Trophoblast cell (in vitro differentiated cells and primary cell): Measurements from ENCODE around the gene BAIAP3.

Experiments
- DNase-seq, 2 donors: peaks; one replicate each; pipeline ENCODE4 v3.0.0-alpha.2; 2016
- H2AFZ ChIP-seq: 2 replicates; pipeline ENCODE4 v1.6.1; 2013; ENCODE audit warnings: low read length, moderate library complexity, mild to moderate bottlenecking; ENCODE audit not compliant: insufficient read depth, poor library complexity
- H2AK5ac ChIP-seq: 2 replicates; pipeline ENCODE4 v1.6.1; 2013; ENCODE audit warnings: mild to moderate bottlenecking, low read length
- H2BK120ac ChIP-seq: 2 replicates; pipeline ENCODE4 v1.6.1; 2013; ENCODE audit warnings: low read length, mild to moderate bottlenecking, moderate library complexity; ENCODE audit not compliant: insufficient read depth, poor library complexity
- H2BK12ac ChIP-seq: 2 replicates; pipeline ENCODE4 v1.6.1; 2013; ENCODE audit warnings: mild to moderate bottlenecking, low read length, moderate library complexity
- H2BK5ac ChIP-seq: 2 replicates; pipeline ENCODE4 v1.6.1; 2013; ENCODE audit warnings: low read length, low read depth, moderate library complexity, mild to moderate bottlenecking; ENCODE audit not compliant: poor library complexity
- H3K14ac ChIP-seq: 2 replicates; pipeline ENCODE4 v1.6.1; 2013; ENCODE audit warnings: mild to moderate bottlenecking, low read length
- H3K18ac ChIP-seq: 2 replicates; pipeline ENCODE4 v1.6.1; 2013; ENCODE audit warnings: mild to moderate bottlenecking, low read length
- H3K23ac ChIP-seq: 2 replicates; pipeline ENCODE4 v1.6.1; 2013; ENCODE audit warnings: low read length
- H3K27ac ChIP-seq: 2 replicates; pipeline ENCODE4 v1.5.1; 2013; ENCODE audit warnings: low read depth, mild to moderate bottlenecking, inconsistent platforms, low read length, moderate library complexity
- H3K27me3 ChIP-seq: 2 replicates; pipeline ENCODE4 v1.6.1; 2013; ENCODE audit warnings: inconsistent platforms, mild to moderate bottlenecking, low read length, moderate library complexity; ENCODE audit not compliant: insufficient read depth
- H3K36me3 ChIP-seq, 2 experiments: 1 replicate in 1 of 2; 2 replicates in 1 of 2; pipeline ENCODE4 v1.6.1; 2013; ENCODE audit warnings: low read length in 2 of 2, mild to moderate bottlenecking in 2 of 2, moderate library complexity in 1 of 2; ENCODE audit not compliant: insufficient read depth in 2 of 2, control insufficient read depth in 1 of 2
- H3K4ac ChIP-seq: 2 replicates; pipeline ENCODE4 v1.6.1; 2013; ENCODE audit warnings: low read depth, mild to moderate bottlenecking, low read length, moderate library complexity
- H3K4me1 ChIP-seq, 2 experiments: 1 replicate in 1 of 2; 2 replicates in 1 of 2; pipeline ENCODE4 v1.6.1; 2013; ENCODE audit warnings: low read length in 2 of 2, mild to moderate bottlenecking in 2 of 2, moderate library complexity in 1 of 2; ENCODE audit not compliant: insufficient read depth in 2 of 2, control insufficient read depth in 1 of 2
- H3K4me2 ChIP-seq: 2 replicates; pipeline ENCODE4 v1.6.1; 2013; ENCODE audit warnings: inconsistent platforms, mild to moderate bottlenecking, low read length, moderate library complexity
- H3K4me3 ChIP-seq: 2 replicates; pipeline ENCODE4 v1.5.1; 2013; ENCODE audit warnings: mild to moderate bottlenecking, low read depth, low read length, inconsistent platforms
- H3K79me1 ChIP-seq: one replicate; pipeline ENCODE4 v1.6.1; 2013; ENCODE audit warnings: low read length
- H3K79me2 ChIP-seq: 2 replicates; pipeline ENCODE4 v1.6.1; 2013; ENCODE audit warnings: low read length, mild to moderate bottlenecking; ENCODE audit not compliant: control insufficient read depth, insufficient read depth, poor library complexity
- H3K9ac ChIP-seq: 2 replicates; pipeline ENCODE4 v1.6.1; 2013; ENCODE audit warnings: mild to moderate bottlenecking, low read length
- H3K9me3 ChIP-seq: 2 replicates; pipeline ENCODE4 v1.6.1; 2013; ENCODE audit warnings: low read depth, mild to moderate bottlenecking, control low read depth, inconsistent platforms, low read length; ENCODE audit not compliant: insufficient read depth
- H4K12ac ChIP-seq: 2 replicates; pipeline ENCODE4 v1.6.1; 2013; ENCODE audit warnings: low read depth, mild to moderate bottlenecking, low read length, moderate library complexity
- H4K8ac ChIP-seq: 2 replicates; pipeline ENCODE4 v1.6.1; 2013; ENCODE audit warnings: low read depth, mild to moderate bottlenecking, low read length, moderate library complexity
- H4K91ac ChIP-seq: one replicate; pipeline ENCODE4 v1.6.1; 2013; ENCODE audit warnings: low read depth, mild to moderate bottlenecking, low read length, moderate library complexity
- WGBS: extraction: QIAGEN DNeasy Blood & Tissue Kit; methylation state at CpG from one replicate; pipeline ENCODE4 v1.1.7; 2013; ENCODE audit warnings: missing lambda C conversion rate; ENCODE audit not compliant: insufficient read length, insufficient coverage; ENCODE audit errors: extremely low coverage; 5-methylcytosine and 5-hydroxymethylcytosine counted together

The BAIAP3 gene

DNA sequence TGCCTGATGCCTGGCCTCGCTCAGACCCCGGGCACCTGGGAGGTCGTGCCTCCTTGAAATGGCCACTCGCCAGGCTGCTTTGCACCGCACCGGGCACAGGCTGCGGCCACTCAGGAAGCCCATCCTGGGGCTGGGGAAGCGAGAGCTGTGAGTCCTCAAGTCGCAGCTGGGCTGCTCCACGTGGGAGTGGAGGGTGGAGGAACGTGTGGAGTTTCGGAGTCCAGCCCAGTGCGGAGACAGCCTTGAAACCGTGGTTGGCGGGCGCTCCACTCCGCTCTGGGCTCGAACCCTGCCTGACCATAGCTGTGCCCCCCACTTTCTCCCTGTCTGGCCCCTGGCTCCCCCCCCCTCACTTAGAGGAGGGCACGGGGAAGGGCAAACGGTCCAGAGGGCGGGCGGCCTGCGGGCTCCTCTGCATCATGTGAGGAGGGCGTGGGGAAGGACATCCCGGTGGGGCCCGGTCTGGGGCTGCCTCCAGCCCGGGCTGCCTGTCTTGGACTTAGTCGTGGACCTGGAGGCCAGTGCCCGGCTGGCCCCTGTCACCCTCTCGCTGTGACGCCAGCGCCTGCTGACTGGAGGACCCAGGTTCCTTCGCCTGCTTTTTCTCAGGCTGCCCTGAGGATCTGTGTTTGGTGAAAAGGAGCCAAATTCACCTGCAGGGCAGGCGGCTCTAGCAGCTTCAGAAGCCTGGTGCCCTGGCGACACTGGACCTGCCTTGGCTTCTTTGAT, 21.5 kb upstream of the BAIAP3 start:
- peaks cover 11 to 13% of the 10 kb centered on the region in 2 experiments for H3K4me1 ChIP-seq
- no peak overlapping the region for H4K8ac ChIP-seq
- no peak overlapping the region for H4K91ac ChIP-seq
- H3K79me2 ChIP-seq, result peaks cover 46% of the 10 kb centered on the region
- no peak overlapping the region for H3K4me3 ChIP-seq
- no peak overlapping the region for H2AK5ac ChIP-seq
- no peak overlapping the region for H3K27ac ChIP-seq
- H3K14ac ChIP-seq, result no peak overlapping the region
- peaks cover 6% of the 10 kb centered on the region for H3K79me1 ChIP-seq
- no peak overlapping the region for H3K23ac ChIP-seq
- H2BK12ac ChIP-seq, result no peak overlapping the region
- H3K27me3 ChIP-seq, result no peaks in the 10 kb centered on the region
- no peak overlapping the region for H2BK120ac ChIP-seq
- no peak overlapping the region for H2AFZ ChIP-seq
- no CpG with 5 or more reads among the region's 35 CpGs for WGBS
- peaks cover 46 to 50% of the 10 kb centered on the region in 2 experiments for H3K36me3 ChIP-seq
- H4K12ac ChIP-seq, result no peak overlapping the region
- no peaks in the 10 kb centered on the region for H3K9me3 ChIP-seq
- peak overlapping the region; percentile 96 for H3K4ac ChIP-seq
- H3K9ac ChIP-seq, result peak overlapping the region; percentile 55
- peak overlapping the region; percentile 85 for H3K4me2 ChIP-seq
- no peak overlapping the region for H2BK5ac ChIP-seq
- H3K18ac ChIP-seq, result no peak overlapping the region
- DNase-seq, result no peak

DNA sequence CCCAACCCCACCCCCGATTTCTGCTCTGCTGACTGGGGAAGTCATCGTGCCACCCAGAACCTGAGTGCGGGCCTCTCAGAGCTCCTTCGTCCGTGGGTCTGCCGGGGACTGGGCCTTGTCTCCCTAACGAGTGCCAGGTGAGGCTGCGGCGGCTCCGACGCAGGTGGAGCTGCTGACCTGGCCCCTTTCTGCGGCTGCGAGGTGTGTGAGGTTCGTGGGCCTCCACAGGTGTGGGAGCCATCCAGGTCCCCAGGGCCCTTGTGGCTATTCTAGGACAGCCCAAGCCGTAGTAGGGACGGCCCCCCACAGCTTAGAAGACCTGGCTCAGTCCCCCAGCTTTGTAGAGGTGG, 21.0 kb upstream of the BAIAP3 start:
- H3K9ac ChIP-seq, result peak overlapping the region; percentile 17
- H3K9me3 ChIP-seq, result no peaks in the 10 kb centered on the region
- H4K91ac ChIP-seq, result no peak overlapping the region
- H3K4me3 ChIP-seq, result no peak overlapping the region
- no peak overlapping the region for H4K8ac ChIP-seq
- H3K79me1 ChIP-seq, result peaks cover 6% of the 10 kb centered on the region
- no peak for DNase-seq
- H3K36me3 ChIP-seq, result peaks cover 49 to 54% of the 10 kb centered on the region in 2 experiments
- H2BK120ac ChIP-seq, result no peak overlapping the region
- no peak overlapping the region for H3K14ac ChIP-seq
- H3K4ac ChIP-seq, result peak overlapping the region; percentile 96
- H2AK5ac ChIP-seq, result no peak overlapping the region
- no peak overlapping the region for H3K18ac ChIP-seq
- H2BK5ac ChIP-seq, result no peak overlapping the region
- no CpG with 5 or more reads among the region's 16 CpGs for WGBS
- no peak overlapping the region for H4K12ac ChIP-seq
- H2BK12ac ChIP-seq, result no peak overlapping the region
- H3K79me2 ChIP-seq, result peaks cover 46% of the 10 kb centered on the region
- no peaks in the 10 kb centered on the region for H3K27me3 ChIP-seq
- no peak overlapping the region for H2AFZ ChIP-seq
- no peak overlapping the region for H3K27ac ChIP-seq
- peaks cover 11 to 13% of the 10 kb centered on the region in 2 experiments for H3K4me1 ChIP-seq
- no peak overlapping the region for H3K4me2 ChIP-seq
- H3K23ac ChIP-seq, result no peak overlapping the region

DNA sequence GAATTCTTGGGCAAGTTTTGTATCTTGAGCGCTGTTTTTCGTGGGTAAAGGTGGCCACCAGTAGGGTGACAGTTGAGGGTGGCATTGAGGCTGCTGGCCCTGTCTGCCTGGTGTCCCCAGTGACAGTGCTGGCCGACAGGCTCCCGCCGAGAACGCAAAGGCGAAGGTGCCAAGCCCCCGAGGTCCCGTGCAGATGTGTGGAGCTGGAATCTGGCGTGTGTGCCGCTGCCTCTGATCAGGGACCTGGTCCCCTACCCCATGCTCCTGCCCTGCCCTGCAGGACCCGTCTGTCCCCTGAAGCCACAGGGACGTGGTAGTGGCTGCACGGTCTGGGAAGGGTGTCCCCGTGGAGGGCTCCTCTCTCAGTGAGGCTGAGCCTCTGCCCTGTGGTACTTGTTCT, 20.5 kb upstream of the BAIAP3 start:
- WGBS, result no CpG with 5 or more reads among the region's 15 CpGs

DNA sequence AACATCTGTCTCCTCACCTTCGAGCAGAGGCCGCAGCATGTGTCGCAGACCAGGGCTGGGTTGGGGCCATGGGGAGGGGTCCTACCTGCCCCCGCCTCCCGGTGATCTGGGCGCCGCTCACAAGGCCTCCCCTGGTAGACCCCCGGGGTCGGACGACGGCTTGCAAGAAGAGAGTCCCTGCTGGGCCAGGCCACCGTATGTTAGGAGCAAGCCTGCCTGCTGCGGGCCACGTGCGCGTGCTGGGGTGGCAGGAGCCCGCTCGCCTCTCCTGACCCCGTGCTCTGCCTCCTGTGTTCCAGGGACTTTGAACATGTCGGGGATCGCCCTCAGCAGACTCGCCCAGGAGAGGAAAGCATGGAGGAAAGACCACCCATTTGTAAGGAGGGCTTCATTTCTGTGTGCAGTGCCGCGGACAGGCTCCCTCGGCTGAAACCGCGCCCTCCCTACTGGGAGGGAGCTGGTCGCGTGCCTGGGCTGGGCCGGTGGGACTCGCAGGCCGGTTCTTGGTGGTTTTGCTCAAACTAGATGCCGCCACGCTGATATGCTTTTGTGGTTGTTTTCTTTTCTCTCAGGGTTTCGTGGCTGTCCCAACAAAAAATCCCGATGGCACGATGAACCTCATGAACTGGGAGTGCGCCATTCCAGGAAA, 19.6 kb upstream of the BAIAP3 start:
- no CpG with 5 or more reads among the region's 38 CpGs for WGBS
- Histone ChIP-seq H3K27ac (no peak overlapping the region), H2AK5ac (no peak overlapping the region), H3K9ac (no peak overlapping the region), H2BK12ac (no peak overlapping the region), H3K36me3 (peaks cover 63 to 68% of the 10 kb centered on the region in 2 experiments), H2BK120ac (no peak overlapping the region), H3K9me3 (no peaks in the 10 kb centered on the region), H3K27me3 (no peaks in the 10 kb centered on the region), H3K4ac (peak overlapping the region; percentile 86), H3K79me1 (peaks cover 3% of the 10 kb centered on the region), H3K4me1 (peaks cover 11 to 13% of the 10 kb centered on the region in 2 experiments), H3K23ac (no peak overlapping the region), H2AFZ (no peak overlapping the region), H4K8ac (no peak overlapping the region), H3K14ac (no peak overlapping the region), H4K91ac (no peak overlapping the region), H4K12ac (no peak overlapping the region), H3K4me3 (no peak overlapping the region), H3K4me2 (no peak overlapping the region), H2BK5ac (no peak overlapping the region), H3K79me2 (peaks cover 44% of the 10 kb centered on the region), H3K18ac (no peak overlapping the region)
- no peak for DNase-seq

More for the DNA sequence above, 20.5 kb upstream of the BAIAP3 start:
- no peak overlapping the region for H3K18ac ChIP-seq
- H3K27me3 ChIP-seq, result no peaks in the 10 kb centered on the region
- H3K14ac ChIP-seq, result no peak overlapping the region
- no peak overlapping the region for H2AFZ ChIP-seq
- no peak overlapping the region for H3K23ac ChIP-seq
- peaks cover 11 to 13% of the 10 kb centered on the region in 2 experiments for H3K4me1 ChIP-seq
- H3K79me2 ChIP-seq, result peaks cover 46% of the 10 kb centered on the region
- no peak overlapping the region for H3K9ac ChIP-seq
- peak overlapping the region; percentile 96 for H3K4ac ChIP-seq
- no peak overlapping the region for H3K4me3 ChIP-seq
- H3K9me3 ChIP-seq, result no peaks in the 10 kb centered on the region
- no peak overlapping the region for H4K91ac ChIP-seq
- H3K79me1 ChIP-seq, result peaks cover 6% of the 10 kb centered on the region
- H2BK5ac ChIP-seq, result no peak overlapping the region
- no peak overlapping the region for H2AK5ac ChIP-seq
- no peak overlapping the region for H2BK120ac ChIP-seq
- no peak overlapping the region for H4K12ac ChIP-seq
- H3K36me3 ChIP-seq, result peaks cover 53 to 59% of the 10 kb centered on the region in 2 experiments
- DNase-seq, result no peak
- H3K4me2 ChIP-seq, result no peak overlapping the region
- H2BK12ac ChIP-seq, result no peak overlapping the region
- H3K27ac ChIP-seq, result no peak overlapping the region
- no peak overlapping the region for H4K8ac ChIP-seq
